22Rv1 (cell line): ENCODE measurements around the gene PRIMA1.
A peak's percentile ranks its signal among the peaks of the same experiment; 100 is the strongest.
"Not testable (repeated sequence)": the region's sequence is repeated elsewhere in the genome, so short reads cannot be mapped to it uniquely, and the experiment has no call there.

Experiments
- H3K27ac ChIP-seq: fragments of 450-650 bp; 2 replicates; pipeline ENCODE4 v1.5.1; 2017
- CTCF ChIP-seq: fragments of 450-650 bp; IDR thresholded peaks from 2 replicates; pipeline ENCODE4 v1.5.1; 2017; ENCODE audit warnings: mild to moderate bottlenecking
- ZFX ChIP-seq: fragments of 450-650 bp; IDR thresholded peaks from 2 replicates; pipeline ENCODE4 v1.6.1; 2017; ENCODE audit warnings: antibody characterized with exemption, borderline replicate concordance

The PRIMA1 gene

GRCh38 chr14:93824518-93825234, 36.4 kb upstream of the PRIMA1 start:
- no peak overlapping the region for H3K27ac ChIP-seq
- 0 out of 2 replicates have a peak, but pooled peaks have one; percentile 15 for TF ChIP-seq CTCF
- no peak for TF ChIP-seq ZFX

- H3K27ac ChIP-seq: no peak overlapping the region
- TF ChIP-seq CTCF: no peak
- TF ChIP-seq ZFX: no peak
These were observed 35.8 kb upstream of the PRIMA1 start for GRCh38 chr14:93824076-93824475.

GRCh38 chr14:93821051-93821450, 32.8 kb upstream of the PRIMA1 start:
- H3K27ac ChIP-seq: no peak overlapping the region
- TF ChIP-seq ZFX (no peak), CTCF (no peak)

GRCh38 chr14:93818857-93819256, 30.6 kb upstream of the PRIMA1 start:
- no peak overlapping the region for H3K27ac ChIP-seq
- TF ChIP-seq ZFX (no peak), CTCF (no peak)

- no peak overlapping the region for H3K27ac ChIP-seq
- no peak for TF ChIP-seq ZFX
- TF ChIP-seq CTCF: no peak
These were observed 23.4 kb upstream of the PRIMA1 start for GRCh38 chr14:93811676-93812075.

- TF ChIP-seq ZFX (no peak), CTCF (no peak)
- no peak overlapping the region for H3K27ac ChIP-seq
These were observed 22.7 kb upstream of the PRIMA1 start for GRCh38 chr14:93811020-93811419.

GRCh38 chr14:93809491-93810420, 21.5 kb upstream of the PRIMA1 start:
- H3K27ac ChIP-seq: not testable (repeated sequence)
